Hepatocyte (in vitro differentiated cells): ENCODE data around the gene RNF130. TPM values are rescaled to one million over a fixed set of nuclear protein-coding genes. Genes with fewer than 3 reads are reported as not detected.
"Not testable (repeated sequence)": the region's sequence is repeated elsewhere in the genome, so short reads cannot be mapped to it uniquely, and the experiment has no call there.

ENCODE experiments used
- DNase-seq: peaks from one replicate; pipeline ENCODE4 v3.0.0-alpha.2; 2016; ENCODE audit warnings: low spot score
- H2AFZ ChIP-seq: fragments of 200-600 bp; sonication (generic); 2 replicates; pipeline ENCODE4 v1.6.0; 2016; ENCODE audit warnings: antibody characterized with exemption, mild to moderate bottlenecking
- H3K27ac ChIP-seq: fragments of 200-600 bp; sonication (generic); 2 replicates; pipeline ENCODE4 v1.5.1; 2016; ENCODE audit warnings: mild to moderate bottlenecking
- H3K27me3 ChIP-seq: fragments of 200-600 bp; sonication (generic); 2 replicates; pipeline ENCODE4 v1.6.1; 2016
- H3K36me3 ChIP-seq: fragments of 200-600 bp; sonication (generic); replicated peaks from 2 replicates; pipeline ENCODE4 v1.5.1; 2016; ENCODE audit warnings: low read depth; ENCODE audit not compliant: insufficient read depth
- H3K4me1 ChIP-seq: fragments of 200-600 bp; sonication (generic); 2 replicates; pipeline ENCODE4 v1.5.1; 2016; ENCODE audit warnings: mild to moderate bottlenecking, moderate library complexity; ENCODE audit not compliant: insufficient read depth
- H3K4me2 ChIP-seq: fragments of 200-600 bp; sonication (generic); 2 replicates; pipeline ENCODE4 v1.6.0; 2016
- H3K4me3 ChIP-seq: fragments of 200-600 bp; sonication (generic); 2 replicates; pipeline ENCODE4 v1.5.1; 2016; ENCODE audit warnings: mild to moderate bottlenecking
- H3K79me2 ChIP-seq: fragments of 200-600 bp; sonication (generic); 2 replicates; pipeline ENCODE4 v1.6.0; 2017; ENCODE audit warnings: mild to moderate bottlenecking
- H3K9me2 ChIP-seq: fragments of 200-600 bp; sonication (generic); replicated peaks from 2 replicates; pipeline ENCODE4 v1.6.0; 2017; ENCODE audit warnings: mild to moderate bottlenecking; ENCODE audit not compliant: insufficient read depth
- H3K9me3 ChIP-seq: fragments of 200-600 bp; sonication (generic); 2 replicates; pipeline ENCODE4 v1.5.1; 2016; ENCODE audit warnings: low read depth, mild to moderate bottlenecking
- H4K20me1 ChIP-seq: fragments of 200-600 bp; sonication (generic); 2 replicates; pipeline ENCODE4 v1.6.0; 2016; ENCODE audit warnings: mild to moderate bottlenecking; ENCODE audit not compliant: insufficient read depth, poor library complexity, severe bottlenecking
- CTCF ChIP-seq: fragments of 200-600 bp; sonication (generic); IDR thresholded peaks from 2 replicates; pipeline ENCODE4 v1.5.1; 2016; ENCODE audit warnings: antibody characterized with exemption, mild to moderate bottlenecking; ENCODE audit not compliant: poor library complexity
- EZH2 ChIP-seq: fragments of 200-600 bp; sonication (generic); IDR thresholded peaks from 2 replicates; pipeline ENCODE4 v1.6.1; 2016; ENCODE audit warnings: antibody characterized with exemption, mild to moderate bottlenecking, borderline replicate concordance
- EZH2phosphoT487 ChIP-seq: fragments of 200-600 bp; sonication (generic); IDR thresholded peaks from one replicate; pipeline ENCODE4 v1.6.1; 2018; ENCODE audit warnings: antibody characterized with exemption, mild to moderate bottlenecking, low read depth, moderate library complexity; ENCODE audit not compliant: unreplicated experiment, severe bottlenecking
- WGBS: methylation state at CpG from one replicate; pipeline ENCODE4 v1.1.6; 2016; ENCODE audit warnings: low lambda C conversion rate; ENCODE audit errors: missing lambda C conversion rate; 5-methylcytosine and 5-hydroxymethylcytosine counted together
- polyA plus RNA-seq: library from polyadenylated mRNA; unstranded; fragments of >200 nt; fragmentation: Nextera tagmentation; extraction: Ambion mirVana; gene quantifications from 2 replicates; pipeline ENCODE4 v1.2.1, GENCODE V29; 2016
- total RNA-seq: library from RNA; depleted of rRNA; stranded (reverse); fragments of >200 nt; gene quantifications from 2 replicates; pipeline ENCODE4 v1.2.3, GENCODE V29; 2014

RNF130 gene
- total and polyA plus RNA-seq, 2 experiments from 2014 or later = 42.4 to 64.9 TPM

GRCh38 chr5:180018347-180019060, 53.1 kb downstream of the RNF130 start:
- Histone ChIP-seq H3K4me3 (no peak overlapping the region), H3K4me2 (no peak overlapping the region), H3K9me3 (no peaks in the 10 kb centered on the region), H3K4me1 (no peaks in the 10 kb centered on the region), H4K20me1 (no peaks in the 10 kb centered on the region), H3K27me3 (no peaks in the 10 kb centered on the region), H3K27ac (no peak overlapping the region), H3K79me2 (peaks cover 10% of the 10 kb centered on the region), H3K9me2 (no peaks in the 10 kb centered on the region), H2AFZ (no peak overlapping the region), H3K36me3 (no peaks in the 10 kb centered on the region)
- DNase-seq = no peak
- WGBS = 87% methylated on average over 5 of the region's 5 CpGs
- TF ChIP-seq EZH2phosphoT487 = no peak

GRCh38 chr5:180015523-180015922, 56.0 kb downstream of the RNF130 start:
- H4K20me1 ChIP-seq, H3K9me3 ChIP-seq, H3K36me3 ChIP-seq, H3K79me2 ChIP-seq, H3K4me1 ChIP-seq, H3K4me2 ChIP-seq, DNase-seq, H3K9me2 ChIP-seq, H3K27ac ChIP-seq, H2AFZ ChIP-seq, H3K27me3 ChIP-seq, H3K4me3 ChIP-seq: not testable (repeated sequence)
- WGBS = 100% methylated on average over 1 of the region's 1 CpG

- no peak for DNase-seq
- H3K4me2 ChIP-seq = no peak overlapping the region
- H3K4me3 ChIP-seq = no peak overlapping the region
- H3K36me3 ChIP-seq = no peaks in the 10 kb centered on the region
- no peaks in the 10 kb centered on the region for H3K4me1 ChIP-seq
- H3K79me2 ChIP-seq = peaks cover 4% of the 10 kb centered on the region
- 80% methylated on average over 1 of the region's 1 CpG for WGBS
- no peaks in the 10 kb centered on the region for H4K20me1 ChIP-seq
- no peaks in the 10 kb centered on the region for H3K27me3 ChIP-seq
- H3K27ac ChIP-seq = no peak overlapping the region
- no peaks in the 10 kb centered on the region for H3K9me3 ChIP-seq
- no peak overlapping the region for H2AFZ ChIP-seq
- TF ChIP-seq EZH2phosphoT487 = no peak
- TF ChIP-seq CTCF = no peak
- TF ChIP-seq EZH2 = no peak
- no peaks in the 10 kb centered on the region for H3K9me2 ChIP-seq
Observed at GRCh38 chr5:180013678-180014077, 57.9 kb downstream of the RNF130 start.

- Histone ChIP-seq H3K4me2 (no peak overlapping the region), H3K36me3 (no peaks in the 10 kb centered on the region), H3K4me3 (no peak overlapping the region), H3K27ac (no peak overlapping the region), H3K79me2 (peaks cover 4% of the 10 kb centered on the region), H3K9me2 (no peaks in the 10 kb centered on the region), H2AFZ (no peak overlapping the region), H3K9me3 (no peaks in the 10 kb centered on the region), H3K27me3 (no peaks in the 10 kb centered on the region), H3K4me1 (peaks cover 3% of the 10 kb centered on the region), H4K20me1 (no peaks in the 10 kb centered on the region)
- WGBS = 97% methylated on average over 2 of the region's 2 CpGs
- no peak for TF ChIP-seq CTCF
- no peak for TF ChIP-seq EZH2
- TF ChIP-seq EZH2phosphoT487 = no peak
- no peak for DNase-seq
Observed at GRCh38 chr5:180012316-180012715, 59.2 kb downstream of the RNF130 start.
